H4 (cell line): Measurements from ENCODE around the gene CD274. TPM values are rescaled to one million over a fixed set of nuclear protein-coding genes. Genes with fewer than 3 reads are reported as not detected.
"Not testable (repeated sequence)": the region's sequence is repeated elsewhere in the genome, so short reads cannot be mapped to it uniquely, and the experiment has no call there.

ENCODE experiments used
- DNase-seq: peaks from one replicate; pipeline ENCODE4 v3.0.0-alpha.2; 2015; ENCODE audit warnings: low spot score
- total RNA-seq: library from RNA; depleted of rRNA; stranded (reverse); fragments of >200 nt; shearing (Covaris generic); gene quantifications from 2 replicates; pipeline ENCODE4 v1.2.3, GENCODE V29; 2014

Gene CD274
- total RNA-seq, 1 experiment from 2014 or later: 0.95 TPM

DNA sequence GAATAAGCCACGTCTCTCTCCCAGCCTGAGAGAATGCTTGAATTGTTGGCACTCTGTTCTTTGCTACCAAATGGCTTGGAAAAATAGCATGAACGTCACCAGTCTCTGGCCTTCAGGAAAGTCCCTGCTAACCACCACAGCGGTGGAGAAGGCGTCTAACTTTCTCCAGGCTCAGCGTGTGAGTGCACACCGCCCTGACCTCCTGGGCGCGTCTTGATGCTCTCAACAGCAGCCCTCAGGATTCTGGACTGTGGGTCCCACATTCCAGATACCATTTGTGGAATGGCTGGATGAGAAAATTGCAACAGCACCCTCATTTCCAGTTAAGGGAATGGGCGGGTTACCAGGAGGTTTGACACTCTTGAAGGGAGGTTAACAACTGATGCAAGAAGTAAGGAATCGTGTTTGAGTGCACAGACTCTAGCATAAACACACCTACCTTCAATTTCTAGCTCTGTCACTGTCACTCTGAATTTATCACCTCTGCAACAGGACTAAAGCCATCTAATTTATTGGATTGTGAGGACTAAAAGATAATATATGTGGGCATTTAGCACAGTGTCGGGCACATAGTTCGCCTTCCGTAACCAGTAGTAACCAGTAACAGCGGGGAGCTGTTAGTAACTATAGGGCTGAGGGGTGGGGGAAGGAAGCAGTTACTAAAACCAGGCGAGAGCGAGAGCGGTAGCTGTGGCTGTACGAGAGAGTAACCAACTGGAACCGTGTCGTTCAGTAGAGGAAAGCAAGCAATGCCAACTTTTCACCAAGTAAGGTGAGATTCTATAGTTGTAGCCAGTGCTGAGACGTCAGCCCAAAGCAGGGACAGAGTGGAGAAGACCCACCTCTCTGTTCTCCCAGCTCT, 11.8 kb upstream of the CD274 start:
- DNase-seq: no peak

DNA sequence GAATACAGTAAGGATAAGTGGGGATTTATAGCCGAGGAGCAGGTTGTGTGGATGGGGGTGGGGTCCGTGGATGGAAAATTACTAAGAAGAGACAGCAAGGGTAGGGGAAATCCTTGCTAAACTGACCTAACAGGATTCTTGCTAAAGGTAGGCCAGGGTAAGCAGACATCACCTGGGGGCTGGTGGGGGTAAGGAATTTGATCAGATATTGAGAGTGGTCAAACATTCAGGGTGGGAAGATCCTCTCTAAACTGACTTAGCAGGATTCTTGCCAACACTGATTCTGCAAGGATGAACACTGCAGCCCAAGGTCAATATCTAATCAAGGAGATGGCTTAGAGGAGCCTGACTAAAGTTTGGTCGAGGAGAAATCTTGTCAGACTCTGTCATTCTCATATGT, 9.9 kb upstream of the CD274 start:
- DNase-seq: no peak

DNA sequence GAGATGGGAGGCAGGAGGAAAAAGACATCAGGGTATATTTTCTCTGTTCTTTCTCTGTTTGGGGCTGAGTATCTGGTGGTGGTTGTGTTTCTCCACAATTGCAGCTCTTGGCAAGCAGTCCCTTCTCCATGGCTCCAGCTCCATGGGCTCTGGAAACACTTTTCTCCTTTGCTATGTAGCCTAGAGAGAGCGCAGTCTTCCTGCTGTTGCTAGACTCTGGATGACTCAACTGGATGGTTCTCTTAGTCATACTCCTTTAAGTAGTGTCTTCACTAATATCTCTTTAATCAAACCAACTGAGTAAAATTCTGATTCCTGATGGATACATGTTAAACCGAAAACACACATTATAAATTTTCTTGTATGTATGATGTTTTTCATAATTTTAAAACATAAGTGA, 9.3 kb upstream of the CD274 start:
- no peak for DNase-seq

DNA sequence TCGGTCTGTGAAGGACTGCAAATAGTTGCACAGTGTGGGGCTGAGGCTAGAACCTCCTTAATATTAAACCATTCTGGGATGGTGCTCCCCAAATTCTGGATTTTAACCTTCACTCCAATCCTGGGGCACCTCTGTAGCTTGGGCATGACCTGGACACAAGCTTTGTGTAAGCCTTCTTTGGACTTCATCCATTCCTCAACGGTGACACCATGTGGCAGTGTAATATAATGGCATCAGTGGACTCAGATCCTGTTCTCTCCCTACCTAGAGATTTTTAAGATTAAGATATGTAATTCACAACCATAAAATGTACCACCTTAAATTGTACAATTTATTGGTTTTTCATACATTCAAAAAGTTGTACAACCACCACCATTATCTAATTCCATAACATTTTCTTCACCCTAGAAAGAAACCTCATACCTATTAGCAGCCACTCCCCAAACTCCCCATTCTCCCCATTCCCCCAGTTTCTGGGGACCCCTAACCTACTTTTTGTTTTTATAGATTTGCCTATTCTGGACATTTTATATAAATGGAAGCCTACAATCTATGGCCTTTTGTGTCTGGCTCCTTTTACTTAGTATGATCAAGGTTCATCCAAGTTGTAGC, 7.8 kb upstream of the CD274 start:
- peak; percentile 58 for DNase-seq

DNA sequence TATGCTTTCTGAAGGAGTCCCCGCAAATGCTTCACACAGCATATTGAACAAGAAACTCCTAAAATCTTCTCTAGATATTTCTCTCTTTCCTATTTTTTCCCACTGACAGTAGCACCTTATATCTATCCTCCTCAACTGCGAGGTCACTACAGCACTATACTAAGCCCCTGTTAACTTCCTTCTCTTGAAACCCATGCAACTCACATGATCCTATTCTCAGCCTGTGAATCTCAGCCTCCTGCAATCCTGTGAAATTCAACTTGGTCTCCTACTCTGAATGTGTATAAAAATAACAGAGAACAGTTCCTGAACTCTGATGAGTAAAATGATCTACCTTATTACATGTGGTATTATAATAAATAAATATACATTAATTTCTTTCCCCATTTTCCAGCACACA, 6.5 kb upstream of the CD274 start:
- DNase-seq: no peak

DNA sequence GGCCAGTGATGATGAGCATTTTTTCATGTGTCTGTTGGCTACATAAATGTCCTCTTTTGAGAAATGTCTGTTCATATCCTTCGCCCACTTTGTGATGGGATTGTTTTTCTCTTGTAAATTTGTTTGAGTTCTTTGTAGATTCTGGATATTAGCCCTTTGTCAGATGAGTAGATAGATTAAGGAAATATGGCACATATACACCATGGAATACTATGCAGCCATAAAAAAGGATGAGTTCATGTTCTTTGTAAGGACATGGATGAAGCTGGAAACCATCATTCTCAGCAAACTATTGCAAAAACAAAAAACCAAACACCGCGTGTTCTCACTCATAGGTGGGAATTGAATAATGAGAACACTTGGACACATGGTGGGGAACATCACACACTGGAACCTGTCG, 5.2 kb upstream of the CD274 start:
- not testable (repeated sequence) for DNase-seq

DNA sequence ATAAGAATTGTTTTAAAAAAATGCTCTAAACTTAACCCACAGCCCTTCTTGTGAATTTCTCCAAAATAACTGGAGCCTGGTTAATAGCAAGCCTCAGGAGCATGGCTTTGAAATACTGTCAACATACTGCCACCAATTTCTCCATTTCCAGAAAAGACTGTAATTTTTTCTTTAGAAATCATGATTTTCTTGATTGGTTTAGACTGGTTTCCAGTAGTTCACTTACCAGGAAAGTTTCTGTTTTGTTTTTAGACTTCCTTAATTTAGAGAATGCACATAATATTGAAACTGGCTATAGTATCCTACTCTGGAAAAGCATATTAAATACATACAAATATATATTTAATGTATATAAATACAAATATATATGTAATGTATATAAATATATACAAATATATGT, 4.5 kb upstream of the CD274 start:
- DNase-seq: no peak

DNA sequence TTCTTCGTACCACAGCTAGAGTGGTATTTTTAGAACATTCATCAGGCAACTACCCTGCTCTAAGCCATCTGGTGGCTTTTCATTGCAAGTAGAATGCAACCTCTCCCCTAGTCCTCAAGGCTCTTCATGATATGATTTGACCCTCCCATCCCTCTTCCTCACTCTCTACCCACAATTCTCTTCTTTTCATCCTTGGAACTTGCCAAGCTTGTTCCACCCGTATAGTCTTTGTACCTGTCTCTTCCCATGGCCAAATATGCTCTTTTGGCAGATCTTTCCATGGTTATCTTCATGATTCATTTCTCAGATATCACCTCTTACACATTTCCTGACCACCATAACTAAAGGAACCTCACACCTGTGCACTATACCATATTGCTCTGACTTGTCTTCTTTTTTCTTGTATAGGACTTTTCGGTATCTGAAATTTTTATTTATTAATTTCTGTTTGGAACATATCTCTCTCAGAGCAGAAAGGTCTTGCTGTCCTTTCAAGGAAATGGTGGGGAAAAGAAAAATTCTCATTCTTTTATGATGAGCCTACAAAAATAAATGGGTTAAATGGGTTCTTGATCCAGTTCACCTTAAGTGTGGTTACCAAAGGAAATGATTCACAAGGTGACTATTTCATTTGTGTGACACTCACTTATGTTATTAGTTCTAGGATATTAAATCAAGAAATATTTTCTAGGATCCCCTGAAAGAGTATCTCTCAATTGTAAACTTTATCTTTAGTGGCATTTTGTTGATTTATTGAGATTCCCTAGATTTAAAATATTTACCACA, 3.7 kb upstream of the CD274 start:
- no peak for DNase-seq

DNA sequence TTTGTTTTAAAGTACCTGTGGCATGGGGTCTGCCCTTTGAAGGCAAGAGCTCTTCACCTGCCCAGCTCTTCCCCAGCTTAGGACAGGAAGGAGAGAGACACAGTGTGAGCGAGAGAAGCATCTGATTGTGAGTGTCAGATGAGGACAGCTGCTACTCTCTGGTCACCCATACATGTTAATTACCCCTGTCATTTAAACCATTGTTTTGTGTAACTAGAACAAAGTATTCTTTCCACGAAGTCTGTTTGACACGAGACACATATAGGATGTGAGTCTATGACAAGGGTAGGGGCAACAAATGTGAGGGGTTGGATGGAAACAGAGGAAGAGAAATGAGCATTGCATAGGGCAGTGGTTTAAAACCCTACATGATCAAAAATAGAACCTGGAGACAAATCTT, 3.0 kb upstream of the CD274 start:
- DNase-seq: no peak

DNA sequence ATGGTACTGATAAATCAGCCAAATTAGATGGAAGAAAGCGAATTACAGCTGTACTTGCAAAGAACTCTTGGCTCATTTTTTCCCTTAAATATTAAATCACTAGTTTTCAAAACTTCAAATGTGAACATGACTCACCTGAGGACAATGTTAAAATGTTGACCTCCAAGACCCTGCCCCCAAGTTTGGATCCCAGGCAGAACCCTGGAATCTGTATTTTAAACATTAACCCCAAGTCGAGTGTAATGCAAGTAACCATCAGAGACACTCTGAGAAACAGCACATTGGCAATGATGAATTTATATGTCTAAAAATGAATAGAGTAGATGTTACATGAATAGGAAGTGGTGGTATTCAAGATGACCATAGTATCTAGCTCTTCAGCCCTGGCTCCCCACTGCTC, 2.3 kb upstream of the CD274 start:
- no peak for DNase-seq

DNA sequence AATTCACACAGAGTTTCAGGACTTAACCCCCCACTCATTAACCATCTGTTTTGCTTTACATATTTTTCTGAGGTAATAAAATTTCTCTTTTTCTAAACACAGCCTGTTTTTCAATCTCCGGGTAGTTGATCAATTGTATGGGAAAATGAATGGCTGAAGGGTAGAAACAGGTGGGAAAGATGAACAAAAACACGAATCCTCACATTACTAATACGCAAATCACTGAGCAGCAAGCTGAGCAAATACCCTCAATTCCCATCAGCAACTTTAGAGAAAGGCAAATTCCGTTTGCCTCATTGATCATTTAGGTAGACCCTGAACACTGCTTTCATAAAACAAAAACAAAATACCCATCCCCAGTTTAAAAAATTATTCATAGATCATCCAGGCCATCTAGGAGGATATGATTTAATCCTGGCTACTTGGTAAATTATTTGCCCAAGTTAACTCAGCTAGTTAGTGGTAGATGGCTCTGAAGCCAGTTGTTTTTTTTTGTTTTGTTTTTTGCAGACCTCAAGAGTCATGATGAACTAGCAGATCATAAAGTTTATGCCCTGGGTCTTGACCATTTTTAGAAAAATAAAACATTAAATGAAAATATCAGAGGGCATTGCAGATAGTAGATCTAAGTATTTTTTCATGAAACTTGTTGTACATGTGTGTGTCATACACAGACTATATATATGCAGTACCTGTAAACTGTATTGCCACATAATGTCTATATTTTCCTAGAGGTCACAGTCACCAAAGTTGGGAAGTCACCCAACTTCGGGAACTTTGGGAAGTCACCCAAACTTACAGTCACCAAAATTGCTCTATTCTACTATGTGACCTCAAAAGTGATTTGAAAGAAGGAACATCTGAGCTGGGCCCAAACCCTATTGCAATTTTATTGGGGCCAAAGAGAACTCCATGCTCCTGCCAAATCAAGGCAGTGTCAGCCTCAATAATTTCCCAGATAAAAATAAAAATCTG, 1.6 kb upstream of the CD274 start:
- DNase-seq: no peak

DNA sequence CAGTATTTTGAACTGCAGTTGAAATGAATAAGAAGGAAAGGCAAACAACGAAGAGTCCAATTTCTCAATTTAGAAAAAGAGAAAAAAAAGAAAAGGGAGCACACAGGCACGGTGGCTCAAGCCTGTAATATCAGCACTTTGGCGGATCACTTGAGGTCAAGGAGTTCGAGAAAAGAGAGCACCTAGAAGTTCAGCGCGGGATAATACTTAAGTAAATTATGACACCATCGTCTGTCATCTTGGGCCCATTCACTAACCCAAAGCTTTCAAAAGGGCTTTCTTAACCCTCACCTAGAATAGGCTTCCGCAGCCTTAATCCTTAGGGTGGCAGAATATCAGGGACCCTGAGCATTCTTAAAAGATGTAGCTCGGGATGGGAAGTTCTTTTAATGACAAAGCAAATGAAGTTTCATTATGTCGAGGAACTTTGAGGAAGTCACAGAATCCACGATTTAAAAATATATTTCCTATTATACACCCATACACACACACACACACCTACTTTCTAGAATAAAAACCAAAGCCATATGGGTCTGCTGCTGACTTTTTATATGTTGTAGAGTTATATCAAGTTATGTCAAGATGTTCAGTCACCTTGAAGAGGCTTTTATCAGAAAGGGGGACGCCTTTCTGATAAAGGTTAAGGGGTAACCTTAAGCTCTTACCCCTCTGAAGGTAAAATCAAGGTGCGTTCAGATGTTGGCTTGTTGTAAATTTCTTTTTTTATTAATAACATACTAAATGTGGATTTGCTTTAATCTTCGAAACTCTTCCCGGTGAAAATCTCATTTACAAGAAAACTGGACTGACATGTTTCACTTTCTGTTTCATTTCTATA, 602 bp upstream of the CD274 start:
- DNase-seq: no peak

DNA sequence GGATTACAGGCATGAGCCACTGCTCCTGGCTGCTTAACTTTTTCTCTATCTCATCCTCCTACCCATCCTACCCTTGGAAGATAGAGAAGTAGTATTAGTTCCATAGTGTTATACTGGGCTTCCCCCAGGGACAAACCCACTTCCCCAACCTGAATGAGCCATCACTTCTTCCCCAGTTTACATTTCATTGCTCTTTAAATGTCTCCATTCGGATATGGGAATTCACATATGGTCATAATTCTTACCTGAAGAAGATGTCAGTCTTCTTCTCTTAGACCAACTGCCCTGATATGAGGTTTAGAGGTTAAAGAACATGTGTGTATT, 1.9 kb downstream of the CD274 start:
- DNase-seq: no peak

DNA sequence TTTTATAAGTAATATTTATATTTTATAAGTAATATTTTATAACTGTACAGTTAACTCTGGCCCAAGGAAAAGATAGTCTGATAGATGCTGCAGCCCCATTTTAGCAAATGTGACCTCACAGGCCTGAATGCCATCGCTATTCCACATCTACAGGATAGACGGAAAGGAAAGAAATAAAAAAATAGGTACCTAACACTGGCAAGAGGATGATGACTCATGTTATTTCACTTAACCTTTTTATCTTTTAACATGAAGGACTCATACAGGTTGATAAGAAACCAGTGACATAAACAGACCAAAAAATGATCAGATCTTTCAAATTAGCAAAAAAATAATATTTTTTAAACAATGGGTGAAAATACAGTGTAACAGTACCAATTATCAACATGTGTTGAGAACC, 2.7 kb downstream of the CD274 start:
- no peak for DNase-seq

DNA sequence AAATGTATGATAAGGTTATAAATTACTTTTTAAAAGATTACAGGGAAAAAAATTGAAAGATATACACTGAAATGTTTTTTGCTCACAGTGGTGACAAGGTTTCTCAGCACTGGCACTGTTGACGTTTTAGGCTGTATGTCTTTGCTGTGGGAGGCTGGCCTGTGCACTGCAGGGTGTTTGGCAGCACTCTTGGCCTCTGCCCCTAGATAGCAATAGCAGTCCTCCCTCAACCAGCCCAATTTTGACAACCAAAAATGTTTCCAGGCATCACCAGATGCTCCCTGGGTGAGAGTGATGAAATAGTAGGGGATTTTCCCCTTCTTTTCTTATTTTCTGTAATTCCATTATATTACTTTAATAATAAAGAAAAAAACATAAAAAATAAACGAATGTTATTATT, 3.3 kb downstream of the CD274 start:
- DNase-seq: no peak

DNA sequence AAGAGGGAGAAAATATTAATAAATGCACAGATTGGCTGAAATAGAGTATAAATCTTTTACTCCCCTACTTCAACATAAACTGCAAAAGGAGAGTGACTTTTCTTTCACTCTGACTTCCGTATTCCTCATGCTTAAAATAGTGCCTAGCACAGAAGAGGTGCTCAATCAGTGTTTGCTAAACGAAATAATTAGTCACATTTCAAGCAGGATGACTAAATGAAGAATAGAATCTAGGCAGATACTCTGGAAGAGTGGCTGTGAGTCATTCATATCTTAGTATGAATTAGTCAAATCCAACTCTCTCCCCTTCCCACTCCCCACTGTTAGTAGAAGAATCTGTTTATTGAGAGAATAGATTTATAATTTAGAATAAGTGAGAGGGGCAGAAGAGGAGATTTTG, 4.8 kb downstream of the CD274 start:
- DNase-seq: no peak

DNA sequence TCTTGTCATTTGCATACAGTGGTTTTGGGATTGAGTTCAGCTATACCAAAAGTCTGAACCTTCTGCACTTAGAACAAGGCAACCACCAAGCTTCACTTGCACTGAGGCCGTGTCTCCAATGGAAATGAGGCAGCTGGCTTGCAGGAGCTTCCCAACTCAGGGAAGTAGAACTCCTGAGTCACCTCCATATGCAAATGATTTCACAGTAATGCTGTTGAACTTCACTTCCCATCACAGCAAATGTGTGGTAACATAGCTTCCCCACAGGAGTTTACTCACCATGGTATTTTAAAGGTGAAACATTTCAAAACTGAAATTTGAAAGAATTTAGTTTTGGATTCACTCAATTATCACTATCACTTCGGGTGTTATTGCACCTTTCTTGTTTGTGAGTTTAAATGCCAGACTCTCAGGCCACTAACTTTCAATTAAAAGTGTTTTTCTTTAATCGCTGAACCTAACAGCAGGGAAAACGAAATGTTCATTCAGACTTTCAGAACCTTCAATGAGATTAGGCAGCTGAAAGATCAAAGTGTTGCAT, 9.0 kb downstream of the CD274 start:
- no peak for DNase-seq

DNA sequence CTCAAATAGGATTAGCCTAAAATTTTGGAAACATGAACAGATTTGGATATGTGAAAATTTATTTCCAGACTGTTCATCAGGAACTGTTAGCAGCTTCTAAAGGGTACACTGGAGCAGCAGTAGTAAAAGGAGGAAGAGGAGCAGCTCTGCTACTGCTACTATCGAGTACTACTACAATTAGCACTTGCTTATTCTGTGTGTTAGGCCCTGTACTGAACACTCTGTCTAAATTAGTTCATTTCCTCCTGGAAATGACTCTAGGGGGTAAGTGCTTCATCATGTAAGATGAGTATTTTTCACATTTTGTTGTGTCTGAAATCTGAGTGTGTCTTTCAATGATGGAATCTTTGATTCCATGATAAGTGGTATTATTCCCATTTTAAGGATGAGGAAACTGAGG, 9.8 kb downstream of the CD274 start:
- no peak for DNase-seq

DNA sequence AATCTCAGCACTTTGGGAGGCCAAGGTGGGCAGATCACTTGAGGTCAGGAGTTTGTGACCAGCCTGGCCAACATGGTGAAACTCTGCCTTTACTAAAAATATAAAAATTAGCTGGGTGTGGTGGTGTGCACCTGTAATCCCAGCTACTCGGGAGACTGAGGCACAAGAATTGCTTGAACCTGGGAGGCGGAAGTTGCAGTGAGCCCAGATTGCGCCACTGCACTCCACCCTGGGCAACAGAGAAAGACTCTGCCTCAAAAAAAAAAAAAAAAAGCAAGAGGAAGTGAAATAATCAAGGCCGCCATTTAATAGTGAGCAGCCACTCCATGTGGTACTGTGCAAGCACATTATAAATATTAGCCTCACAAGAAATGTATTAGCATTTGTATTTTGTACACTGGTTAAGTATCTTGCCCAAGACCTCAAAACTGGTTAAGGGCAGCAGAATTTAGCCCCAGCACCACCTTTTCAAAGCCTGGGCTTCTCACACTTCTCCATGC, 14.5 kb downstream of the CD274 start:
- DNase-seq: not testable (repeated sequence)

DNA sequence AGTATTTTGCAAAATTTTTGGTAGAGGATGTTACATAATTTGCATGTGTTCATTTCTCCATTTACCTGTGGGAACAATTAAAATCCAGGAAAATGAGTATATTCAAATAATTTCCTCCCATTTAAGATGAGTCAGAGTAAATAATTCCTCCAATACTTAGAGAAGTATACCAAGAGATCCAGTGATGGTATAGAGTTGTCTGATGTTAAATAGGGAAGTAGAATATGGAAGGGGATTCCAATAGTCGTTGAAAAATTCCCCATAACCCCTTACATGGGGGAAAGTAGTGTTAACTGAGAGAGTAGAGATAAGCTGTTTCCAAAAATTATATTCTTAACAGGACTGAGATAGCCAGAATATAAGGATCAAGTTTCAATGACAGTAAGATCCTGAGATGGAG, 15.7 kb downstream of the CD274 start:
- no peak for DNase-seq
